Neural progenitor cell (in vitro differentiated cells): ENCODE results near the gene ARHGEF19.

Experiments
- CTCF ChIP-seq: fragments of 200-600 bp; sonication (generic); IDR thresholded peaks from 2 replicates; pipeline ENCODE4 v1.5.1; 2017; ENCODE audit warnings: antibody characterized with exemption, mild to moderate bottlenecking
- EZH2 ChIP-seq: fragments of 200-600 bp; sonication (generic); IDR thresholded peaks from 2 replicates; pipeline ENCODE4 v1.6.1; 2017; ENCODE audit warnings: antibody characterized with exemption, mild to moderate bottlenecking, moderate library complexity

GRCh38 chr1:16242556-16243214, 30.2 kb upstream of the ARHGEF19 start:
- no peak for TF ChIP-seq EZH2
- no peak for TF ChIP-seq CTCF
